GM21717 (cell line): Measurements from ENCODE around the gene ATP13A1.

Experiments
- ATAC-seq: cut with Tn5 transposase; IDR thresholded peaks from one replicate; pipeline ENCODE4 v1.9.1; 2021; ENCODE audit warnings: mild to moderate bottlenecking, moderate library complexity; ENCODE audit not compliant: unreplicated experiment

ATP13A1 gene

DNA sequence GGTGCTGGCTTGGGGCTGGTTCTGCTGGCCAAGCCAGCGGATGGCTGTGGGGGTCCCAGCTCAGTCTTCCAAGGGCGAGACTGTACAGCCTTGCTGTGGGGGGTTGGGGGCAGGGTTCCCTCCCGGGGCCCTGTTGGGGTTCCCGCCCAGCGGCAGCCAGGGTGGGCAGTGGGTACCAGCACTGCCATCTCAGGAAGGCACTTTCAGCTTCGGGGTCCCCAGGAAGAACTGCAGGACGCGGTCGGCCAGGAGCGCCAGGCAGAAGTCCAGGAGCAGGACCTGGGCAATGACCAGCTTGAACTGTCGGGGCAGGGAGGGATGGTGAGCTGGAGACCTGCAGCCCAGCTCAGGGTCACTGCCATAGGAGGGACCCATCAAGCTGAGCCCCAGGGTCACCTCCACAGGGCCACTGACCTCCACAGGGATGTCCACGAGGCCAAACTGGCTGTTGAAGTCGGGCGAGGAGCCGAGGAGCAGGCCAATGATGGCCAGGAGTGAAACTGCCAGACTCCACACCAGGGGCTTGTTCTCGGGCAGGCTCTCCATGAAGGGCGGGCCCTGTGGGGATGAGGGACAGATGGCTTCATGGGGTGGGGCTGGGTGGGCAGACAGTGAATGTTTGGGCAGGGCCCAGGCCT is 18.1 kb downstream of the ATP13A1 start:
- no peak for ATAC-seq

DNA sequence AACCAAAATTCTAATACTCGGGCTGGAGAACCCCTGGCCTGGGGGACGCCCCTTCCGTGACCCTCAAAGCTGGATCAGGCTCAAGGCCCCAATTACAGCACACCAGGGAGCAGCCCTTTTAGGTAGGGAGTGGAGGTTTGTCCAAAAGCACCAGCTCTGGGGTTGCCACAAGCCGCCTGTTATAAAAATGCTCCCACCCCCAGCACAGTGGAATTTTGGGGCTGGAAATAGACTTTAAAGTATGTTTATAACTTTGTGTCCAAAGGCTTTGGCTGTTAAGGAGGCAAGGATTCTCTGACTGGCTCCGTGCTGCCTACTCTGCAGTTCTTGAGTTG is 19.5 kb downstream of the ATP13A1 start:
- ATAC-seq, result no peak

DNA sequence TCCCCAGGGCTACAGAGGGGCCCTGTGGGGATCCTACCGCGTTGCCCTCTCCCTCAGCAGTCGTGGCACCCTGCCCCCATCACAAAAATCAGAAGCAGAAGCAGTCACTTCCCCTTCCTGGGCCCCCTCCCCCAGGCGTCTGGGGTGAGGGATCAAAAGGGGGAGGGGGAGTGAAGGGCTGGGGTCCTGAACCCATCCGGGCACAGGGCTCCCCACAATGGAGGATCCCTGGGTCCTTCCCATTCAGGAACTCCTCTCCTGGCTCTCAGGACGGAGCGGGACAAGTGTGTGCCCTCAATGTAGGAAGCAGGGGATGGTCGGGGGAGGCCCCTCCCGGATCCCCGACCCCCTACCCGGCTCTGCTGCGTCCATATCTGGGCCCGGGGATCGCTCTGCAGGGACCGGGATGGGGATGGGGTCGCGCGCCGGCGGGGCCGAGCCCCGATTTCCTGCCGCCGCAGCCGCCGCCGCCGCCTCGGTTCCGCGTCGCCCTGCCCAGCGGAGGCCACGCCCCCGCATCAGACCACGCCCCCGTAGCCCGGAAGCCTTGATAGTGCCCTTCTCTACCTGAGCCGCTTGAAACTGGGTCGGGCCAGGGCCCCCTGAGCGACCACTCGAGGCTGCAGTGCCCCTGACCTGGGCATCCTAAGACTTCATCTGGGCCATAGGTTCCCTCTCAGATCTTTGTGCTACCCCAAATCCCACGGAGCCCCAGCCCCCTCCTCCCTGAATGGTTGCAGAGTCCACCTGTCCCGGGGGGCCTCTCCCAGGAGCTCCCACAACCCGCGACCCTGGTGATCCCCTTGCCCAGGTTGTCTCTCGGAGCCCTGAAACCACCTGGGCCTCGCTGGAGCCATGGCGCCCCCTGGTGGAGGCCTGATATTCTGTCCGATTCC is 20.1 kb downstream of the ATP13A1 start, which contains the start of gene GMIP:
TSS of gene GMIP (minus strand) at position 500 of the 896 bp plus-strand sequence. CDS start at position 372, 128 bp downstream.
- peak; percentile 64 for ATAC-seq

DNA sequence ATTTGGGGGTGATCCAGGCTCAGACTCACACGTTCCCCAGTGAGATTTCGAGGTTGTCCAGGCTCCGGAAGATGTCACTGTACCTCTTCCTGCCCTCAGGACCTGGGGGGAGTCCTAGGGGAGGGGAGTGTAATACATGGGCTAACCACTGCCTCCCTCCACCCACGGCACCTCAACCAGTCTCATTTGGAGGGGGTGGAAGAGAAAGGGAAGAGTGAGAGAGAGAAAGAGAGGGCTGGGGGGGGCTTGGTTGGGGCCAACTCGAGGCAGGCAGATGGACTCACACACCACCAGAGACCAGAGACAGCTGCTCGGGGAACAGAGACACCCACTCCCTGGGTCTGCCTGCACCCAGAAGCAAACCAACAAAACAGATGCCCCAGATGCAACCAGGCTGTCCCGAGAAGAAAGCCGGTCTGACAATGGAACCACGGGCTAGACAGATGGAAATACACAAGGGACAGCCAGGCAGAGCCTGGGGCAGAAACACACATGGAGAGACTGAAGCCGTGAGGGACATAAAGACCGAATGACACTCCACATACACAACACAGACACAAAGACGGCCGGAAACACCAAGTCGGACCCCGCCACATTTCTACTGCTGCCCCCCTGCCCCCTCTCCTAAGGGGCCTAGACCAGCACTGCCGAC is 20.8 kb downstream of the ATP13A1 start:
- no peak for ATAC-seq

DNA sequence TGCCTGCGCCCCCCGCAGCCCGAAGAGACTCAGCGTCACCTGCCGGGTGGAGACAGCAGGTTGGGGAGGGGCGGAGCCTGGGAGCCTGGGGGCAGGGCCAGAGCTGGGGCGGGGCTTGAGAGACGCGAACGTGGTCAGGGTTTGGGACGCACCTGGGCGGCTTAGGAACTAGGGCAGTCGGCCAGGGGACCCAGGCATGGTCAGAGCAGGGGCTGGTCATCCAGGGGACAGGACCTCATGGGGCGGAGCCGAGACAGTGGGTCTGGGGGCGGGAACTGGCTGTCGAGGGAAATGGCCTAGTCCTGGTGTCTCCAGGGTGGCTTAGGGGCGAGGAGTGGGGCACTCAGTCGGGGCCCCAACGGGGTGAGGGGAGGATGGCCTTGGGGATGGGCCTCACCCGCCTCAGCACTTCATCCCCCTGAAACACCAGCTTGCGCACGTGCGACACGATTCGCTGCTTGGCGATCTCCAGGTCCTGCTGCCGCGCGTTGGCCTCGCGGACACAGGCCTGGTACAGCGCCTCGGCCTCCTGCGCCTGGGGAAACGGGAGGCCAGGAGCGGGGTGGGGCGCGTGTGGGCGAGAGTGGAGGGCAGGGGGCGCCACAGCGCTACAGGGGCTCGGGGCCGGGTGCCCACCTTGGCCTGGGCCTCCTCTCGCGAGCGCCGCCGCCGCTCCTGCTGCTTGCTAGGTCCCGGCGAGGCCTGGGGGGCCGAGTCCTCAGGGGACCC is 25.8 kb downstream of the ATP13A1 start:
- no peak for ATAC-seq

DNA sequence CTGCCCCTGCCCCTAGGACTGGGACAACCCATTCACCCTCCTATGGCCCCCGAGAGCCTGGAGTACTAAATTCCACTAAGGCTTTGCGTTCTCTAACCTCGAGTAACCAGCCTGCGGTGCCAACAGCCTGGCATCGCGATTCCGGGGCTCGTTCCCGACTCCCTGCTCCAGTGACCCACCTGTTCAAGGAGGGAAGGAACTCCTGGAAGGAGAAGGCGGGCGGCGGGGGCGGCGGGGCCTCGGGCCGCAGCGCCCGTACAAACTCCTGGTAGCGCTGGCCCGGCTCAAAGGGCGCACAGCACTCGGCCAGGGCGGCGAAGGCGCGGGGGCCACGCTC is 26.3 kb downstream of the ATP13A1 start:
- no peak for ATAC-seq

DNA sequence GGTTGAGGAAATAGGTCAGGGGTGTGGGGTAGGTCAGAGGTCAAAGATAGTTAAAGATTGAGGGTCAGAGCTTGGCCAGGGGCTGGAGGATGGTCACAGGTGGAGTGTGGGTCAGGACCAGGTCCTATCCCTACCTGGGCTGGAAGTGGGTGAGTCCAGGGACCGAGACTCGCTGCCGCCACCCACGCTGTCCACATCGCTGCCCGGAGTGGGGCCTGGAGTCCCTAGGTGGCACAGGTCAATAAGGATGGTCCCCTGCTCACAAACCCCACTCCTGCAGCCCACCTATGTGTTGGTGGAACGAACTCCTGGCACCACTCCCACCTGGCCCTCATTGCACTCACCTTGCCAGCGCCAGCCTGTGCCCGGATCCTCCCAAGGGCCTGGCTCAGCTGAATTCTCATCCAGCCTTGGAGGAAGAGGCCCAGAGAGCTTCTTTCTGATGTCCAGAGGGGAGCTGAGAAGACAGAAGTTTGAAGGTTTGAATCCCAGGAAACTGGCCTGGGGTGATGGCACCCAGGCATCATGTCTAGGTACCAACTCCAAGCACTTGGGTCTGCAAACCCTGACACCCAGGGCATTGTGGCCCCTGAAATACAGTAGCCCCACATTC is 26.8 kb downstream of the ATP13A1 start:
- ATAC-seq, result no peak

DNA sequence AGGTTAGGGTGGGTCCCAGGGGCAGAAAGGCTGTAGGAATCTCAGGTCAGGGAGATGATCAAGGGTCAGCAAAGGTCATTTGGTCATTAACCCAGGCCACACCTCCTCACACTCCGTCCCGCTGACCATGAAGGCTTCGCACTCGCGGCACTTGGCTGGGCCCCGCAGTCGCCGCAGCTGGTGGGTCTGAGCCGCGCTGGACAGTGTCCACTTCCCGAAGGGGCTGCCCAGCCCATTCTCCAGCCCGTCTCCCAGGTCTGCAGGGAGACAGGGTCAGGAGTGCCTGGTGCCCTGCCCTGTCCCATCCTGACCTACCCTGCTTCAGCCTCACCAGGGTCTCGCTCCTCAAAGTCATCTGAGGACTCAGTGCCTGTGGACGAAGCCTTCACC is 28.2 kb downstream of the ATP13A1 start:
- ATAC-seq, result no peak

DNA sequence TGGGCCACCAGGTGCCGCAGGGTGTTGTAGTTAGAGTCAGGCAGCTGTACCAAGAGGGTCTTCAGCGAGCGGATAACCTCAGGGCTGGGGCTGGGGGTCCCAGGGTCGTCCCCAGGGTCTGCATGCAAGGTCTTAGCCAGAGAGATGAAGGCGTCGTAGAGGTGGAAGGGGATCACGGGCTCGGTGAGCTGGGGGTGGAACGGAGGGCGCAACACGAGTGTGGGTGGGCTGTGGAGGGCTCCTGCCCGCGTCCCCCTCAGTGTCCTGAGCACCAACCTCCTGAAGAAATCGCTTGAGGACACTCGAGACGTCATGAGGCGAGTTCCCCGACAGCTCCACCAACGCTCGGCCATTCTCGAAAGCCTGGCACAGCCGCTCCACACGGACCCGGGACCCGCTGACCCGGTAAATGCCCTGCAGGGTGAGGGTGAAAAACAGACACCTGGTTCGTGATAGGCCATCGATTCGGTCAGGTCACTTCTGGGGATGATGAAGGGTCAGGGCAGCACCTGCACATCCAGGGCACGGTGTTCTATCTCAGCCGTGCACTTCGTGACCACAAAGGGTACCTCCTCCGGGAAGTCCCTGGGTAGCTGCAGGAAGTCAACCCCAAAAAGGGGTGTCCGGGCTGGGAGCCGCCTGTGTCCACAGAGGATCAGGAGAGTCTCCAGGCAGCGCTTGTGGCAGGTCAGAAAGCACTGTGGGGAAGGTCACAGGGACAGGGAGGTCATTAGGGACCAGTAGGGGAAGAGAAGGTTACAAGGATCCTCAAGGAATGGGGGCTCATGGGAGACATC is 28.8 kb downstream of the ATP13A1 start:
- no peak for ATAC-seq

DNA sequence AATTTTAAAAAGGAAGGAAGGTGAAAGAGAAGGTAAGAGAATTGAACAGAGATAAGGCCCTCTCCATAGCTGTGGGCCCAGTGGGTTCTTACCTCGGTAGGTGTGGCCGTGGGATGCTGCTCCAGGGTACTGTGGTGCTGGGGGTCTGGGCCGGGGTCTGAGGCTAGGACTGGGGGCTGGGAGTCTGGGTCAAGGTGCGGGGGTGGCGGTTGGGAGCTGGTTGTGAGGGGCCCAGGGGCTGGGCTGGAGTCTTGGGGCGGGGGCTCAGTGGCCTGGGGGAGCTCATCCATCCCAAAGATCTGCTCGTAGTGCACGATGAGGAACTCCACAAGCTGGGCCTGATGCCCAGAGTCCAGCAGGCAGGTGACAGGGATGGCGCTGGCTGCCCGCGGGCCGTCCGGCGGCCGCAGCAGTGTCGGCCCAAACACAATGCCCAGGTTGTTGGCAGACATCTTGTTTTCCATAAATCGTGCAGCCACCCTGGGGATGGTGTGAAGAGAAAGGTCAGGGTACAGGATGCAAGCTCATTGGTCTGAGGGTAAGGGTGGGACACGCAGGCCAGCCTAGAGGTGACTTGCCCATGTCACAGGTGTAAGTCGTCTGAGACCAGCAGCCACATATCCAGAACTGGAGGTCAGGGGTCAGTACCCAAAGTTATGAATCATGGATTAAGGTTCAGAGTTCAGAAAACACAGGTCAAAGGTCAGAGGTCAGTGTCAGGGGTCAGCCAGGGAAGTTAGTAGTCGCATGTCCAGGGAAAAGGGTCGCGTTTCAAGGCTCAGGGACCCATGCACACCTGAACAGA is 29.6 kb downstream of the ATP13A1 start:
- ATAC-seq, result no peak

DNA sequence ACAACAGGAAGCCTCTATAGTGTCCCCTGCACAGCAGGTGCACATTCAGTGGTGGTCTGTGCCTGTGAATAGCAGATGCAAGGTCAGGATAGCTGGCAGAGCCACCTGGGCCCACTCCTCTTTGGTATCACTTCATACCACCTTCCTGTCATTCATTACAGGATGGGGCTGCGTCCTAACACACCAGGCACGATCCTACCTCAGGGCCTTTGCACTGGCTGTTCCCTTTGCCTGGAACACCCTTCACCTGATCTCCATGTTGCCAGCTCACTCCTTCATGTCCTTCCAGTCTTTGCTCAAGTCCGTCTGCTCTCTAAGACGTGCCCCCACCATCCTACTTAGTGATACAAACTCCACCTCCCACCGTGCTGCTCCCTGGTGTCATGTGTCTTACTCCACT is 30.8 kb downstream of the ATP13A1 start:
- ATAC-seq, result no peak

DNA sequence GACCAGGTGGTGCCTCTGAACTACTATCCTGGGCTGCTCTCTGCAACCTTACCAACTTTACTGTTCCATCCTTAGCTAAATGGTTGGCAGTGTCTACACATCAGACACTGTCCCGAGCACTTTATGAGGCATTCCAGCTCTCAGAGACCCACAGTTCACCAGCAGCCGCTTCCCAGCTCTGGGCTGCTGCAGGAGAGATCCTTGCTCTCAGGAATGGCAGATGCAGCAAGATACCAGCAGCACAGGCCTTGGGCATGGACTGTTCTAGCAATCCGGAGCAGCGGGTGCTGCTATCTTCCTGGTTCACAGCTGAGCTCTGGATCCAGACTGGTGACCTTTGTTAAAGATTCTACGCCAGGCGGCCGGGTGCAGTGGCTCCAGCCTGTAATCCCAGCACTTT is 32.1 kb downstream of the ATP13A1 start:
- ATAC-seq, result no peak

DNA sequence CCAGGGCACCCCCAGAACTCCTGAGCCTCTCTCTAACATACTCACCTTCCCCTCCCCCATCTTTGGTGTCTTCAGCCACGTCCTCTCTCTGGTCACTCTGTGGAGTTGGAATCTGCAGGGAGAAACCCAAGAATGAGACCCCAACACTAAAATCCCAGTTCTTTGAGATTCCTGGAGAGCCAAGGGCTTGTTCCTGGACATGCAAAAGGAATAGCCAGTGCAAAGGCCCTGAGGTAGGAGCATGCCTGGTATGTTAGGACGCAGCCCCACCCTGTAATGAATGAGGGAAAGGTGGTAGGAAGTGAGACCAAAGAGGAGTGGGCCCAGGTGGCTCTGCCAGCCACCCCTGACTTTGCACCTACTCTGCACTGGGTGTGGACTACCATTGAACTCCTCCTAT is 33.0 kb downstream of the ATP13A1 start:
- no peak for ATAC-seq

DNA sequence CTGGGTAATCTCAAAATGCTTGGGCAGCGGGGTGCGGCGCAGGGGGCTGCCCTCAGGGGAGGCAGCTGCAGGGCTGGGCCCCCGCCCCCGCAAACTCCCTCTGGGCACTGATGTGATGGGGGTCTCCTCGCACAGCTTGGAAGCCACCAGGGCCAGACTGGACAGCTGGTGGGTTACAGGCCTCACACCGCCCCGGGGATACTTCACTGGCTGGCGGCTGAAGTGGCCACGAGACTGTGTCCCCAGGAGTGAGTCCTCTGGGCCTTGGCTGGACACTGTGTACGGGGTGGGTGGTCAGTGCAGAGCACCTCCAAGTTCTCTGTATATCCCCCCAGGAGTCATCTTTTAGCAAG is 33.4 kb downstream of the ATP13A1 start:
- ATAC-seq, result no peak

DNA sequence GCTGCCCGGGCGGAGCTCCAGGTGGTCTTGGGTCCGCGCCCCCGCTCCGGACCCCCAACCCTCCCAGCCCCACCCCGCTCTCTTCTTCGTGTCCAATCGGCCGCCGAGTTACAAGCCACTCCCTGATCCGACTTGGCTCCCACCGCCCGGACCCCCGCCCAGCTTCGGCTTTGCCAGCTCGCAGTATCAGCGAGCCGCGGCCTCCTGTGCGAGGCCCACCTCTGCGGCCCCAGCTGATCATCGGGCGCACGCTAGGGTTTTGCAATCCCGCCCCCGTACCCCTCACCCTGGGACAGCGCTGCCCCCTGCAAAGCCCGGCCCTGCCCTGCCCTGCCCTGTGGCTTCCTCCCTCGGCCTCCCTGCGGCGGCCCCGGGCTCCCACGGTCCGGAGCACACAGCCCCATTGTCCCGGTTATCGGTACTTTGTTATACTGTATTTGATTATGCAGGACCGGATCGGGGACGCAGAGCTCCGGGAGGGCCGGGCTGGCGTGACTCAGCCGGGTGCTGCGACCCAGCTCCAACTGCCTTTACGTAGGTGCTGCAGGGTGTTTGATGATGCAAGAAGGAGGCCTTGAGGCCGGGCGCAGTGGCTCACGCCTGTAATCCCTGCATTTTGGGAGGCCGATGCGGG is 34.9 kb downstream of the ATP13A1 start:
- no peak for ATAC-seq

DNA sequence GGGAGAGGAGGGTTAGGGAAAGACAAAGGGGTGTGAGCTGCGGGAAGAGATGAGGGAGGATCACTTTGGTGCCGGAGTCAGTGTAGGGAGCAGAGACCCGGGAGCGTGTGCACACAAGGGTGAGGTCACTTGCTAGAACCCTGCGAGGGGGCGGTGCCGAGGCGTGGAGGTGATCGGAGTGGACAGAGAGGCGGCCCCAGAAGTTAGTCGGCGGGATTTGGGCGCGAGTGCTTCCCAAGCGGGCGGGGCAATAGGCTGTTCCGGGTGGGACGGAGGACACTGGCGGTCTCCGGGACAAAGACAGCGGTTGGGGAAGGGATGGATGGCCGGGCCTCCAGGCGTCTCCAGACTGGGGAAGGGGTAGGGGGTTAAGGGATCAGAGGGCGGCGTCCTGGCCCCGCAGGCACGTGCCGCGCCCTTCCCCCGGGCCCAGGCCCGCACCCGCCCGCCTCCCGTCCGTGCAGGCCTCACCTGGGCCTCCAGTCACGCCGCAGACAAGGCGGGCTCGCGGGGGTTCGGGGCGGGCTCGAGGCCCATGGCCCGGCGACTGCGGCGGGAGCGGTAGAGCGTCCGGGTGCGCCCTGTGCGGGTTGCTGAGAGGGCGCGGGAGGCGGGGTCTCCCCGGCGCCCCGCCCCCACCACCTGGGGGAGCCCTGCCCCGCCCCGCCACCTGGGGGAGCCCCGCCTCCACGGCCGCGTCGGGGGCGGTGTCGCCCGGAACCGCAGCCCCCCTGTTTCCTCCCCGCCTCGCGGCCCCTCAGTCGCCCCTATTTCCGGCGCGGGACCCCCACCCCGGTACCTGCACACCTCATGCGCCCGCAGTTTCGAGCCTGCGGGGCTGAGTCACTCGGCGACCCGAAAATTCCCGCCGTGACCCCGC is 35.6 kb downstream of the ATP13A1 start, which contains the start of gene LPAR2:
TSS of gene LPAR2 (minus strand) at position 600 of the 880 bp plus-strand sequence. CDS start 945 bp downstream, outside the sequence.
- ATAC-seq, result peak; percentile 44

DNA sequence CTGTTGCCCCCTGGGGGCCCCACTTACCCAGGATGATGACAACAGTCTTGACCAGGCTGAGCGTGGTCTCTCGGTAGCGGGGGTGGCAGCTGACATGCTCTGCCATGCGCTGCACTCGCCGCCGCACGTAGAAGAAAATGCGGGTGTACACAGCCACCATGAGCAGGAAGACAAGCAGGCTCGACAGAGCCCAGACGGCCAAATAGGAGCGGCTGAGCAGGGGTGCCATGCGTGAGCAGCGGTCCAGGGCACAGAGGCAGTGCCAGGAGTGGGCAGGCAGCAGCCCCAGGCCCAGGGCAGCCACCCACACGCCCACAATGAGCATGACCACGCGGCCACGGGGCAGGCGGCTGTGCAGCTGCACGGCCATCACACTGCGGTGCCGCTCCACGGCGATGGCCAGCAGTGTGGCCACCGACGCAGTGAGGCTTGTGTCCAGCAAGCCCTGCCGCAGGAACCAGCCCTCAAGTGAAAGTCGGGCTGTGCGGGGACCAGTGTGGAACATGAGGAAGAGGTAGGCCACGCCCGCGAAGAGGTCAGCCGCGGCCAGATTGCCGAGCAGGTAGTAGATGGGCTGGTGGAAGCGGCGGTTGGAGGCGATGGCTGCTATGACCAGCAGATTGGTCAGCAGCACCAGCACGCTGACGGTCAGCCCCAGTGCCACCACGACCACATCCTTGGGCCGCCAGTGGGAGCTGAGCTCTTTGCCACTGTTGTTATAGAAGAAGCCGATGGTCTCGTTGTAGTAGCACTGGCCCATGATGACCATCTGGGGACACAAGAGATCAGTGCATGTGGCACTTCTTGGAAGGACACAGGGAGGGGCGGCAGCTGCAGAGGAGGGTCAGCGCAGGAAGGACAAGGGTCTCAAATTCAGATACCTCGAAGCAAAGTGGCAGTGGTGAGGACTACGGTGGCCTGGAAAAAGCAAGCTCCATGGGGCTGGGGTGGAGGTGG is 36.7 kb downstream of the ATP13A1 start:
- no peak for ATAC-seq
